ENCODE data around the gene ANXA10.

ANXA10 gene

GRCh38 chr4:168120811-168121210, 28.5 kb downstream of the ANXA10 start:
- Histone ChIP-seq H3K36me3 (ENCODE audit: insufficient read depth, low read length) (no peaks in the 10 kb centered on the region), H3K9me3 (ENCODE audit: low read length) (no peaks in the 10 kb centered on the region), H3K27ac (ENCODE audit: low read depth, low read length, poor library complexity, severe bottlenecking) (no peak overlapping the region), H3K9me2 (ENCODE audit: low read depth, low read length) (no peaks in the 10 kb centered on the region), H4K20me1 (ENCODE audit: insufficient read depth, low read length) (no peaks in the 10 kb centered on the region), H3K79me2 (ENCODE audit: insufficient read depth, low read length) (no peaks in the 10 kb centered on the region), H3F3A (ENCODE audit: insufficient read depth, low read length) (no peaks in the 10 kb centered on the region), H3K4me3 (ENCODE audit: low read depth, low read length, poor library complexity, severe bottlenecking) (no peak overlapping the region), H3K4me1 (ENCODE audit: insufficient read depth, low read length, severe bottlenecking) (no peaks in the 10 kb centered on the region), H3K9ac (ENCODE audit: low read length) (no peak overlapping the region), H2AFZ (ENCODE audit: low read length) (no peak overlapping the region), H3K4me2 (ENCODE audit: low read length) (no peak overlapping the region), H3K27me3 (ENCODE audit: insufficient read depth, low read length) (no peaks in the 10 kb centered on the region)
- no peak for TF ChIP-seq CTCF (IDR thresholded peaks at IDR 0.05; ENCODE audit: low read length)
- TF ChIP-seq EZH2 (IDR thresholded peaks at IDR 0.05; ENCODE audit: borderline replicate concordance, low read length): no peak

GRCh38 chr4:168124008-168124641, 31.8 kb downstream of the ANXA10 start:
- H3K4me1 ChIP-seq (ENCODE audit: insufficient read depth, low read length, severe bottlenecking): no peaks in the 10 kb centered on the region
- H3K4me2 ChIP-seq (ENCODE audit: low read length): no peak overlapping the region
- no peaks in the 10 kb centered on the region for H3K36me3 ChIP-seq (ENCODE audit: insufficient read depth, low read length)
- no peak for TF ChIP-seq CTCF (IDR thresholded peaks at IDR 0.05; ENCODE audit: low read length)
- no peak for TF ChIP-seq EZH2 (IDR thresholded peaks at IDR 0.05; ENCODE audit: borderline replicate concordance, low read length)
- H3K9me2 ChIP-seq (ENCODE audit: low read depth, low read length): no peaks in the 10 kb centered on the region
- no peaks in the 10 kb centered on the region for H3K79me2 ChIP-seq (ENCODE audit: insufficient read depth, low read length)
- no peaks in the 10 kb centered on the region for H3F3A ChIP-seq (ENCODE audit: insufficient read depth, low read length)
- no peak overlapping the region for H3K9ac ChIP-seq (ENCODE audit: low read length)
- no peaks in the 10 kb centered on the region for H4K20me1 ChIP-seq (ENCODE audit: insufficient read depth, low read length)
- H3K27ac ChIP-seq (ENCODE audit: low read depth, low read length, poor library complexity, severe bottlenecking): no peak overlapping the region
- H3K27me3 ChIP-seq (ENCODE audit: insufficient read depth, low read length): no peaks in the 10 kb centered on the region
- no peak overlapping the region for H3K4me3 ChIP-seq (ENCODE audit: low read depth, low read length, poor library complexity, severe bottlenecking)
- no peaks in the 10 kb centered on the region for H3K9me3 ChIP-seq (ENCODE audit: low read length)
- H2AFZ ChIP-seq (ENCODE audit: low read length): no peak overlapping the region

- Histone ChIP-seq H2AFZ (ENCODE audit: low read length) (no peak overlapping the region), H3K27ac (ENCODE audit: low read depth, low read length, poor library complexity, severe bottlenecking) (no peak overlapping the region)
- TF ChIP-seq EZH2 (IDR thresholded peaks at IDR 0.05; ENCODE audit: borderline replicate concordance, low read length) (no peak), CTCF (IDR thresholded peaks at IDR 0.05; ENCODE audit: low read length) (no peak)
Measured at GRCh38 chr4:168126952-168127351, 34.6 kb downstream of the ANXA10 start.

More at GRCh38 chr4:168126952-168127351, 34.6 kb downstream of the ANXA10 start:
- no peaks in the 10 kb centered on the region for H3K27me3 ChIP-seq (ENCODE audit: insufficient read depth, low read length)
- H3K9me3 ChIP-seq (ENCODE audit: low read length): no peaks in the 10 kb centered on the region
- no peaks in the 10 kb centered on the region for H3K4me1 ChIP-seq (ENCODE audit: insufficient read depth, low read length, severe bottlenecking)
- no peaks in the 10 kb centered on the region for H3F3A ChIP-seq (ENCODE audit: insufficient read depth, low read length)
- no peaks in the 10 kb centered on the region for H4K20me1 ChIP-seq (ENCODE audit: insufficient read depth, low read length)
- no peak overlapping the region for H3K4me3 ChIP-seq (ENCODE audit: low read depth, low read length, poor library complexity, severe bottlenecking)
- no peaks in the 10 kb centered on the region for H3K36me3 ChIP-seq (ENCODE audit: insufficient read depth, low read length)
- no peaks in the 10 kb centered on the region for H3K79me2 ChIP-seq (ENCODE audit: insufficient read depth, low read length)
- no peak overlapping the region for H3K4me2 ChIP-seq (ENCODE audit: low read length)
- no peaks in the 10 kb centered on the region for H3K9me2 ChIP-seq (ENCODE audit: low read depth, low read length)
- H3K9ac ChIP-seq (ENCODE audit: low read length): no peak overlapping the region

Data from OCI-LY1 (cell line).